ENCODE results near the gene MORC1.

GRCh38 chr3:108970561-108970960 is 147.4 kb downstream of the MORC1 start:
- TF ChIP-seq, protein P1, sequence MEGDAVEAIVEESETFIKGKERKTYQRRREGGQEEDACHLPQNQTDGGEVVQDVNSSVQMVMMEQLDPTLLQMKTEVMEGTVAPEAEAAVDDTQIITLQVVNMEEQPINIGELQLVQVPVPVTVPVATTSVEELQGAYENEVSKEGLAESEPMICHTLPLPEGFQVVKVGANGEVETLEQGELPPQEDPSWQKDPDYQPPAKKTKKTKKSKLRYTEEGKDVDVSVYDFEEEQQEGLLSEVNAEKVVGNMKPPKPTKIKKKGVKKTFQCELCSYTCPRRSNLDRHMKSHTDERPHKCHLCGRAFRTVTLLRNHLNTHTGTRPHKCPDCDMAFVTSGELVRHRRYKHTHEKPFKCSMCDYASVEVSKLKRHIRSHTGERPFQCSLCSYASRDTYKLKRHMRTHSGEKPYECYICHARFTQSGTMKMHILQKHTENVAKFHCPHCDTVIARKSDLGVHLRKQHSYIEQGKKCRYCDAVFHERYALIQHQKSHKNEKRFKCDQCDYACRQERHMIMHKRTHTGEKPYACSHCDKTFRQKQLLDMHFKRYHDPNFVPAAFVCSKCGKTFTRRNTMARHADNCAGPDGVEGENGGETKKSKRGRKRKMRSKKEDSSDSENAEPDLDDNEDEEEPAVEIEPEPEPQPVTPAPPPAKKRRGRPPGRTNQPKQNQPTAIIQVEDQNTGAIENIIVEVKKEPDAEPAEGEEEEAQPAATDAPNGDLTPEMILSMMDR (optimal IDR thresholded peaks at IDR 0.05 in 1 of 3, IDR thresholded peaks at IDR 0.05 in 1 of 3, conservative IDR thresholded peaks at IDR 0.05 in 1 of 3; ENCODE audit: extremely low read depth in 1 of 3, insufficient read depth in 2 of 3, low read length in 3 of 3): no peak
- no peak for TF ChIP-seq EZH2 (IDR thresholded peaks at IDR 0.05; ENCODE audit: low read length)
